SKM-1 treated with dmso at 0.1 percent for 144 hours (cell line): Measurements from ENCODE around the gene CPSF3.
"Not testable (repeated sequence)": the region's sequence is repeated elsewhere in the genome, so short reads cannot be mapped to it uniquely, and the experiment has no call there.

Experiments used
- DNase-seq: peaks from one replicate; lab custom pipeline; 2025; ENCODE audit not compliant: unreplicated experiment; lab: John Stamatoyannopoulos, UW

The CPSF3 gene

DNA sequence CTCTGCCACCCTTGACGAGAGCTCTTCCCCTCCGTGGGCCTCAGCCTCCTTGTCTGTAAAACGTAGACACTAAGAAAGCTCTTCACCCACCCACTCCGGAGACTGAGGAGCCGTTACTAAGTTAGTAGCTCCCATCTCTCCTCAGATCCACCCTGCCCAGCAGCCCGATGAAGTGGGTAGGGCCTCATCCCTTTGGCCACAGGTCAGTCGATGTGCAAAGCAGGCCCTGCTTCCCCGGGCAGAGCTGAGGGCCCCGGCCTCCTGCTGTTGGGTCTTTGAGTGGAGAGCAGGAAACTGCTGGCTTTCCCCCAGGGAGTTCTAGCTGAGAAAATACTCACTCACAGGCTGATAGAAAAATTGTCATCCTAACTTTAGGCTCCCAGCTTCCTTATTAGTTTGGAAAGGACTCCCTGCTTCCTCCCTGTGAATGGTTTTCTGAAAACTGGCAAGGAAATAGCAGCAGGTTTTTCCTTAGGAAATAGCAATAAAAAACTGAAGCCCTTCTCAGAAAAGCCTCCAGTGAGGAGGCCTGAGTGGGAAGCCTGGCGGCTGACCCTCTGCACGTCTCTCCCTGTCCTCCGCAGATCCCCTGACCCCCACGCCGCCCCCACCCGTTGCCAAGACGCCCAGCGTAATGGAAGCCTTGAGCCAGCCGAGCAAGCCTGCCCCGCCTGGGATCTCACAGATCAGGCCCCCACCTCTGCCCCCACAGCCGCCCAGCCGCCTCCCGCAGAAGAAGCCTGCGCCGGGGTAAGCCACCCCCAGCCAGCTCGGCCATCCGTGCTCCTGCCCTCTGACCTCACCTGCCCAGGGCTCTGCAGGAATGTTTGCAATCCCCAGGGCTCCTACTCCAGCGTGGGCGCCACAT, 30.3 kb upstream of the CPSF3 start:
- no peak for DNase-seq

DNA sequence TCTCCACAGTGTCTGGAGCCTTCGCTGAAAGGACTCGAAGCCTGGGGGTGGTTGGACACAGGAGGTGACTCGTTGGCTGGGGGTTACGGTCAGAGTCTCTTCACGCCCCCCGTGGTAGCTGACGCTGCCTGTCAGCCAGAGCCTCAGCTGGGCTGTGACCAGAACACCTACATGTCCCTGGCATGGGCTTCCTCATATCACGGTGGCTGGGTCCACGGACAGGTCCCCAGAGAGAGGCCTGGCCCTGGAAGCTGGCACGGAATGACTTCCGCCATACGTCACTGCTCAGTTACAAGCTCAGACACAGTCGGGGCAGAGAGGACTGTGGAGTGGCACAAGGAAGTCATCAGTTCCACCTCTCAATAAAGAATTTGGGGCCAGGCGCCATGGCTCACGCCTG, 28.6 kb upstream of the CPSF3 start:
- DNase-seq, result no peak

DNA sequence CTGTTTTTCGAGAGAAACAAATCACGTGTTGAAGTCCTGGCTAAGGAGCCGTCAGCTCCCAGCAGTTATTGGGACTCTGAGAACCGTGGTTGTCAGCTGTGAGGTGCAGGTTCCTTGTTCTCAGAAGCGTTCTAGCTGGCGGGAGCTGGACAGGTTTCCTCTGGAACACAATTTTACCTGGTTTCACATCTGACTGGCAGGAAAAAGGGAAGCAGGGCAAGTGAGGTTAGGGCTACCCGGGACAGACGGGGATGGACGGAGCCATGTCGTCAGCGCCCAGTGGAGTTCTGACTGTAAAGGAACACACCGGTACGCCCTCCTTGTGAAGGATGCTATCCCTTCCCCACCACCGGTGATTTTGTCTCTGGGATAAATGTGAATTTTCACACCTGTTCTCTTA, 26.3 kb upstream of the CPSF3 start:
- DNase-seq, result no peak

DNA sequence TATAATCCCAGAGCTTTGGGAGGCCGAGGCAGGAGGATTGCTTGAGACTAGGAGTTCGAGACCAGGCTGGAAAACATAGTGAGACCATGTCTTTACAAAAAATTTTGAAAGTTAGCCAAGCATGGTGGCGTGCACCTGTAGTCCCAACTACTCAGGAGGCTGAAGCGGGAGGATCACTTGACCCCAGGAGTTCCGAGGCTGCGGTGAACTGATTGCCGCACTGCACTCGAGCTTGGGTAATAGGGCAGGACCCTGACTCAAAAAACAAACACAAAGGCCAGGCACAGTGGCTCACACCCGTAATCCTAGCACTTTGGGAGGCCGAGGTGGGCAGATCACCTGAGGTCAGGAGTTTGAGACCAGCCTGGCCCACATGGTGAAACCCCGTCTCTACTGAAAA, 25.2 kb upstream of the CPSF3 start:
- DNase-seq, result not testable (repeated sequence)

DNA sequence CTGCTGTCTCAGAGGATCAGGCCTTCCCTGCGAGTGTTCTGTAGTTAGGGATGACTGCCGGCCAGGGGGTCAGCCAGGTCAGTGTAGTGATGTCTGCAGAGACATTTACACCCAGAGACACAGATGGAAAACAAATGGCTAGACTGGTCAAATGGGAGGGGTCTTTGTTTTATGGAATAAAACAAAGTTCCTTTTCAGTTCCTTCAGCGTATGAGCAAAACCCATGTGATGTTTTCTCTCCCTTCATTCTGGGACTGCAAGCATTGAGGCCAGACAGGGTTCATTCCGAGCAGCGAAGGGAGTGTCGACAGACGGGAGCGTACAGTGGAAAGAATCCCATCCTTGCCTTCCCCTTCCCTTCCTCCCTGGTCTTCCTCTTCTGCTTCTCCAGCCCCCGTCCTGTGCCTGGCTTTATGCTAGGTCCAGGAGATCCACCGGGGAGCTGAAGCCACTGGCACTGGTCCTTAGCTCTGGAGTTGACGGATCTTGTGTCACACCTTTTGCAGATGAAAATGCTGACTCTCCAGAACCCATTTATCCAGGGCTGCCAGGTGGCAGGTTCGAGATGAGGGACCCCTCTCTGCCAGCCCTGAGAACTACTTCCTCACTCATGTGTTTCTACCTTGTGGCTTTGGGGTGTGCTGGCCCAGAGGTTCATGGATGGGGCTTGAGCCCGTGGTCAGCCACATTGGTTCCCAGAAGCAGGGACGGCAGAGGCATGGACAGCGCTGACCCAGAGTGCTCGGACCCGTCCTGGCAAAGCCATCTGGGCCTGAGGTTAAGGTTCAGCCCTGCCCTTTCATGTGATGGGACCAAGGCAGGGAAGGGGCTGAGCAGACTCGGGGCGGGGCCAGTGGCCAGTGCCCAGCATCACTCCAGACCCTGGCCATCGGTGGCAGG, 24.3 kb upstream of the CPSF3 start:
- DNase-seq, result no peak

DNA sequence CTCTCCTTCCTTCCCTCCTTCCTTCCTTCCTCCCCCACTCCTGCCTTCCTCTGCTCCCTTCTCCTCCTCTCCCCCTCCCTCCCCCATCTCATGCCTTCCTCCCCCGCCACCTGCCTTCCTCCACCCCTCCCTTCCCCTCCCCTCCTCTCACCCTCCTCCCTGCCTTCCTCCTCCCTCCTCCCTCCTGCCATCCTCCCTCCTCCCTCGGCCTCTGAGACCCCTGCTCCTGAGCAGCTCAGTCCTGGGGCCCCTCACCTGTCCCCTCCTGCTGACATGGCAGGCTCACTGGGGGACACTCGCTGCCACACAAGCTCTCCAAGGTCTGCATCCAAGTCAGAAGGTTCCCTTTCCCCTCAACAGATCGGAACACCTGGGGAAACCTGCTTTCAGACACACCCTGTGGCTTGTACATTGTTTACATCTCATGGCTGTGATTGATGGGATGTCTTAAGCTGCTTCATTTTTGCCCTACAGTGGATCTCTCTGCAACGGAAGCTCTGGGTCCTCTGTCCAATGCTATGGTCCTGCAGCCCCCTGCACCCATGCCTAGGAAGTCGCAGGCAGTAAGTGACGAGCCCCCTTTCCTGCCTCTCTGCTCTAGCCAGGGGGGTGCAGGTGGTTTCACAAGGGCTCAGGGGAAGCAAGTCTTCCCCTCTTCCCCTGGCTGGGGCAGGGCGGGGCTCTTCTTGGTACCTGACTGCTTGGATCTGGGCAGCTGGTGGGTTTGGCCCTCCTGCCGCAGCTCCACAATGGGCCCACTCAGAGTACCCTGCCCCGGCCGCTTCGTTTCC, 23.0 kb upstream of the CPSF3 start:
- no peak for DNase-seq

DNA sequence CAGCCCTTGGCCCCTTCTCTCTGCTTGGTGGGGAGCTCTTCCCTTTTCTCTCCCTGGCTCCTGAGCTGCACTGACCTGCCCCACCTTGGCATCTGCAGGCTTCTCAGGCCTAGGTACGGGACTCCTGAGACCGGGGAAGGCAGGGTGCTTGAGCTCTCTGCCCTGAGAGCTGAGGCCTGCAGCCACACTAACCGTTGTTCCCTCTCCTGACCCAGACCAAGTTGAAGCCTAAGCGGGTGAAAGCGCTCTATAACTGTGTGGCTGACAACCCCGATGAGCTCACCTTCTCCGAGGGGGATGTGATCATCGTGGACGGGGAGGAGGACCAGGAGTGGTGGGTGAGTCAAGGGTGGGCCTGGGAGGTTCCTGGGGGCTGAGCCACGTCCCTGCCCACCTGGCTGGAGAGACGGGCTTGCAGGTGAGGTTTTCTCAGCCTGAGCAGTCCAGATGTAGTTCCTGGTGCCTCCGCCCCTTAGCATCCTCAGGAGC, 22.4 kb upstream of the CPSF3 start:
- DNase-seq, result no peak

DNA sequence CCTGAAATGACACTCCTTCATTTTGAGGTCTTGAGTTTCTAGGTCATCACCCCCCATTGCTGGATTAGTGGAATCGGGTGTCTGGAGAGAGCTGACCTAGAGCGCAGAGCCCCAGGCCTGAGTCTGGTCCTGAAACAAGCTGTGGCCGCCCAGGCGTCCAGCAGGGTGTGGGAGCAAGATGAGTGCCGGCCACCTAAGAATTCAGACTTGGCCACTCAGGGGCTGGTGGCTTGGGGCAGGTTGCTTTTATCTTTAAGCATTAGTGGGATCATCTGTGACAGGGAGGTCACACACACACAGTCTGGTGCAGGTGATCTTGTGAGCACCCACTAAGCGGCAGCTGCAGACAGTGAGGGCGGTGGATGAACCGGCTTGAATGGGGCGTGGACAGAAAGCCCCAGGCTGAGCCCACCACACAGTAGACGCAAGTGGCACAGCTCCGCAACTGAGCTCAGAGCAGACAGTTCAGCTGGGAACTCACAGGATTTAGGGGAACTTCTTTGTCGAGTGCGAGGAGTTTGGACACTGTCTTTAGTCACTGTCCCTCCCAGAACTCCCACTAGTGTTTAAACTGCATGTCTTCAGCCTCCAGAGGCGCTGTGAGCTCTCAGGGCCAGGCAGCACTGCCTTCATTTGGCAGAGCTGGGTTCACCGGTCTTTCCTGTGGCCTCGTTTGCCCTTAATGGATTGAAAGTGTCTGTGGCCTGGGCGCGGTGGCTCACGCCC, 21.6 kb upstream of the CPSF3 start:
- DNase-seq, result no peak

DNA sequence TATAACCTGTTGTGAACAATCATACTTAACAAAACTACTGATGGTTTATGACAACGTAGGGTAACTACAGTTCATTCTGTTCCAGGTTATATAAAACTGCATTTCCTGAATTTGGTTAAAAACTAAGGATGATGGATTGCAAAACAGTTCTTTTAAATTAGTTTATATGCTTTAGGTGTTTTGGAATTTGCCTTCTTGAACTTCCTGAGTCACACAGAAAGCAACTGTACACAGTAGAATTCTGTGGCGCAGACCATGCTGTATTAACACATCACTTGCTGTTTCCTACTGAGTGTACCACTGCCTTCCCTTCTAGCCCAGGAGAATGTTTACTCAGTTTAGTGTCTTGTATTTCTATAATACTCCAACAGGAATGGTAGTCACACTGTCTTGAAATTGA, 19.5 kb upstream of the CPSF3 start:
- DNase-seq, result no peak

DNA sequence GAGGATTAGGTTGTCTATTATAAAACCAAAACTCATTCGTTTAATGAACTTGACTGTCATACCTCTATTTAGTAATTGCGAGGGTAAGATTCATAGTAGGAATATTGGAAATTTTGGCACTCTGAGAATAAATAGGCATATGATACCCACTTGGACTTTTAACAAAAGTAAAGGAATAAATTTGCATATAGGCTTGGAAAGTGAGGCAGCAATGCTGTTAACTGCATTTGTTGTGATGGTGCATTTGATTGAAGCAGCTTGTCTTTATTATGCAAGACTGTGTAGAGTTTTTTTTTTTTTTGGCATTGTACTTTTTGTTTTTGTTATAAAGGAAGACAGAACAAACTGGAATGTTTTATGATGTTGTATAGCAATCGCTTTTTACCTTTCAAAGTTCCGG, 19.0 kb upstream of the CPSF3 start:
- DNase-seq, result no peak

DNA sequence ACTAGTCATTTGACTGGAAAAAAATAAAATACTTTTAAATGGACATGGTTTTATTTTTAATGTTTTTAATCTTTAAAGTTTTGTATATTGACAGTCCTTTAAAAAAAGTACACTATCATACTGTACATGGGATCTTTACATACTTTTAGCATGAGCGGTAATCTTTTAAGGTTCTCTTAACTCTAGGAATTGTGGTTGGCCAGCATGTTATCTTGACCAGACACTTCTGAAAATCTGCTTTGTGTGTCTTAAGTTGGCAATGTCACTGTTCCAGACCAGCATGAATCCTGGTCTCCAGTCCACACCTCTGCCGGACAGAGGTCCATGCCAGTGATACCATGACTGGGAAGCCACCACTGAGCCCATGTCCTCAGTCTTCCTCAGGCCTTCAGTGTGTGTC, 17.8 kb upstream of the CPSF3 start:
- DNase-seq, result no peak

DNA sequence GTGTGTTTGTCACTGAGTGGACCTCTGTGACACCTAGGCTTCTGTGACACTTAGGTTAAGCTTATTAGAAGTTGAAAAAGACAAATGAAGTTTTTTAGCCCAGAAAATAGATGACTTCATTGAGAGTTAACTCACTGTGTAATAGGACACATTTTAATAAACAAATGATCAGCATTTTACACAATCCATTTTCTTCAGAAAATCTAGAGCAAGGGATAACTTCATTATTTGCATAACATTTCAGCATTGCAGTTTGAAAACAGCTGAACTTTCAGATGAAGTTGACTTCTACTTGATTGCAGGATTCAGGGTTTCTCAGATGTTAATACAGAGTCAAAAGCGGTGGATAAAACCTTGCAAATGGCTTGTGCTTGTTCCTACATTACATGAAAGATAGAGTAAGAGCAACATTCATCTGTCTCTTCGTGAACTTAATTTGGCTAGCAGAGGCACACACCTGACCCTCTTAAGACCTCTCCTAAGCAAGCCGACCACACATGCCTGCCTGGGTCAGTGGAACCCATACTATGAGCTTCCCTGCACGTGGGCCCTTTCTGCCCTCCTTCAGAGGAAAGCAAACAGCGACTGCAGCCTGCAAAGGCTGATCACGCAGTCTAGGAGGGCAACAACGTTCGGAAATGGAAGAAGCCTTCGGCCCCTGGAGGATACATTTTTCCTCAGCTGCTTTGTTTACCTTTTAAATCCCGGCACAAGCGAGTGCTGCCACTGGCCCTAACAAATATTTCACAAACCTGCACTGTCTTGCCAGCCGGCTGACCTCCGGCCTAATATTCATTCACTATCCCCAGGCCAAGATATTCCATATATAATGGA, 16.7 kb upstream of the CPSF3 start:
- DNase-seq, result no peak

DNA sequence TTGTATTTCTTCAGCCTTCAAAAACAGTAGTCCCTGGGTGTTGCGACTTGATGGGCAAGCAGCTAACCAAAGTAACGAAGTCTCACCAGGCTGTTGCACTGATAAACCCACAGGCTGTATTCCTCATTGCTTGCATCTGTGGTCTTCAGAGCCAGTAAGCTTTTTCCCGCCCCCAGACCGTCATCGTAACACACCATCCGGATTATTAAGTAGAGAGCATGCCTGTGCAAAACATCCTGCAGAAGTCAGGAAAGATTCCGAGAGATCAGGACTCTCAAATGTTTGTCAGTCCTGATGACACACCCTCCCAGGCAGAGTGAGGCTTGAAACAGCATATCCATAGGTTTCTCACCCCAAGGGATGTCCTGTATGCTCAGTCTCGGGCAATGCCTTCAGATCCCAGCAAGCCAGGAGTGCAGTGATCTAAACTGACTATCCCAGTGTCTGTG, 16.1 kb upstream of the CPSF3 start:
- DNase-seq, result no peak

DNA sequence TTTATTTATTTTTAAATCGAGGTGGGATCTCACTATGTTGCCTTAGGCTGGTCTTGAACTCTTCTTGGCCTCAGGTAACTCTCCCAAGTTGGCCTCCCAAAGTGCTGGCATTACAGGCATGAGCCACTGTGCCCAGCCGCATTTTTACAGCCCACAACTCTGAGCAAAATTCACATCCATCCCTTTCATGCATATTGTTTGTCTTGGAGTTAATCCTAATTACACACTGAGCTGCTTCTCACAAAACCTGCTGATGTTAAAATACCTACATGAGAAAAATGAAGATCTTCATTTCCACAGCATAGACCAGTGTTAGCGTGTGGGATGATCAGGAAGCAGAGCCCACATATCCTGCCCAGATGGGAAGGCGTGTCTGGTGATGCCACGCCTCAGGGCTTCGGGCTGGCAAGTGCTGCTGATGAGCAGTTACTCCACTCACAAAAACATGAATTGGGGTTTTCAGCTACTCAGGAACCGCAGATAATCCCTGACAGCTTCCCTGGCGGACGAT, 14.8 kb upstream of the CPSF3 start:
- DNase-seq, result no peak

DNA sequence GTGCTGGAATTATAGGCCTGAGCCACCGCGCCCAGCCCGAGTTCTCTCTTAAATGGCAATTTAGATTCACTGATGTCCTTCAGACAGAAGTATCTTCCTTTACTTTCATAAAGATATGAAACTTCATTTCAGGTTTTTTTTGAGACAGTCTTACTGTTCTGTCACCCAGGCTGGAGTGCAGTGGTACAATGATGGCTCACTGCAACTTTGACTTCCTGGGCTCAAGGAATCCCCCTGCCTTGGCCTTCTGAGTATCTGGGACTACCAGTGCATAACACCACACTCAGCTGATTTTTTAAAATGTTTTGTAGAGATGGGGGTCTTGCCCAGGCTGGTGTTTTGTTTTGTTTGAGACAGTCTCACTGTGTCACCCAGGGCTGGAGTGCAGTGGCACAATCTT, 13.3 kb upstream of the CPSF3 start:
- no peak for DNase-seq

DNA sequence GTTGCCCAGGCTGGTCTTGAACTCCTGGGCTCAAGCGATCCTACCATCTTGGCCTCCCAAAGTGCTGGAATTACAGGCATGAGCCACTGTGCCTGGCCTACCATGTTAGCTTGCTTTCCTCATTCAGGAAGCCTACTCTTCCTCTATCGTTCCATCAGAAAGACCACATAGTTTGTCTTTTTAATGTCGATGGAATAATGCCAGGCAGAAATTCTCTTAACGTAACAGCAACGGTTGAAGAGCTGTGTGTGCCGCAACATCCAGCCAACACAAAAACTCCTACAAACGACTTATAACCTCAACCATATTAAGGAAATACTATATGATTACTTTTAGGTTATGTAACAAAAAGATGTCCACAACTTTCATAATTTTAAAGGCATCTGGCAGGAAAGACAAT, 10.7 kb upstream of the CPSF3 start:
- no peak for DNase-seq

DNA sequence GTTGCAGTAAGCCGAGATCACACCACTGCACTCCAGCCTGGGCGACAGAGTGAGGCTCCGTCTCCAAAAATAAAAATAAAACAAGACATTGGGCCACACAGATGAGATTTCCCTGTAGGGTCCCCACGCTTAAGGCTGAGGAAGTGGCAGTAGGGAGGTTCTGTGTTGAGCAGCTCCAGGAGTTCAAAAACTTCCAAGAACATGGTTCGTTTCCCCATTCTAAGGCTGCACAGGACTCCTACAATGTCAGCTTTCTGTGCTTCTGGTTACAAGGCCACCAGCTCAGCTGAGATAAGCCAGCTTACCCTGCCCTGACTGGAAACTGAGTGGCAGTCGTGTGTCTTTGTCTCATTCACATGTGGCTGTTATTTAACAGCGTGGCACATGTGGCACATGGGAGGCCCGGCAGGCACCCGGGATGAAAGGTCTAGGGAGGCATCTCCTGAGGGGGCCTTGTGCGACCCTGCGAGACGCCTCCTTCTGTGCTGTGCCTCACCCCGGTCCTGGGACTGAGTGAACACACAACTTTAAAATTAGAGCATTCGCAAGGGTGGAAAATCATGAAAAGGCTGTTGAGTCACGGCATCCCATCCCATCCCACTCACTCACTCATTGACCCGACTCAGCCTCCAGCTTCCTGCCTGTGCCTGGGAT, 7.8 kb upstream of the CPSF3 start:
- no peak for DNase-seq

DNA sequence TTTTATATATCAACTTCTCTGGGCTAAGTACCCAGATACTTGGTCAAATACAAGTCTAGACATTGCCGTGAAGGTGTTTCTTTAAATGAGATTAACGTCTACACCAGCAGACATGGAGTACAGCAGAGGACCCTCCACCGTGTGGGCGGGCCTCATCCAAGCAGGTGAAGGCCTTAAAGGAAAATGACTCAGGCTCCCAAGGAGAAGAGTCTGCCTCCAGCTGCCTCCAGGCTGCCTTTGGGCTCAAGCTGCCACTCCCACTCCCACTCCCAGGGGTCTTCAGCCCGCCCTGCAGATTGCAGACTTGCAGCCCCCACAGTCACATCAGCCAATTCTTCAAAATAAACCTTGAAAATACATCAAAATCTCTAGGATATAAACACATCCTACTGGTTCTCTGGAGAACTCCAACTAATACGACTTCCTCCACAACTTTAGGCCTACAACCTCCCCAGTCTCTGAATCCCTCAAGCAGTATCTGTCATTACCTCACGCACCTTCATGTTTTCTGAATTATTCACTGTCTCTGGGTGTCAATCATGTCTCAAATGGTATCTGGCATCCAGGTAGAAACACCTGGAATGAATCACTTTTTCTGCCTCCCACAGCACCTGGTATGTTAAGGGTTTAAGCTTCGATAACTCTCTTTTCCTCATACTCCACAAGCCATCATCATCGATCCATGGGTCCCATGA, 7.0 kb upstream of the CPSF3 start:
- DNase-seq, result no peak
